OCI-LY1 (cell line): ENCODE results near the gene PRPF6.

Source experiments
- H2AFZ ChIP-seq: fragments of 200-600 bp; sonication (generic), shearing (Covaris generic); 2 replicates; pipeline ENCODE4 v1.6.0; 2014; ENCODE audit warnings: antibody characterized with exemption, mild to moderate bottlenecking, low read length
- H3F3A ChIP-seq: fragments of 200-600 bp; sonication (generic), shearing (Covaris generic); 2 replicates; pipeline ENCODE4 v1.6.0; 2014; ENCODE audit warnings: mild to moderate bottlenecking, antibody characterized with exemption, low read length, moderate library complexity; ENCODE audit not compliant: insufficient read depth
- H3K27ac ChIP-seq: fragments of 200-600 bp; sonication (generic); 2 replicates; pipeline ENCODE4 v1.5.1; 2014; ENCODE audit warnings: low read length, mixed run types, mild to moderate bottlenecking, low read depth; ENCODE audit not compliant: poor library complexity, severe bottlenecking
- H3K27me3 ChIP-seq: fragments of 200-600 bp; sonication (generic); 2 replicates; pipeline ENCODE4 v1.6.0; 2014; ENCODE audit warnings: antibody characterized with exemption, mild to moderate bottlenecking, low read length, moderate library complexity; ENCODE audit not compliant: insufficient read depth
- H3K36me3 ChIP-seq: fragments of 200-600 bp; sonication (generic); 2 replicates; pipeline ENCODE4 v1.6.1; 2014; ENCODE audit warnings: mild to moderate bottlenecking, antibody characterized with exemption, low read length, moderate library complexity, mixed read lengths; ENCODE audit not compliant: insufficient read depth
- H3K4me1 ChIP-seq: fragments of 200-600 bp; sonication (generic); 2 replicates; pipeline ENCODE4 v1.5.1; 2014; ENCODE audit warnings: mild to moderate bottlenecking, low read length, moderate library complexity; ENCODE audit not compliant: insufficient read depth, severe bottlenecking
- H3K4me2 ChIP-seq: fragments of 200-600 bp; sonication (generic), shearing (Covaris generic); 2 replicates; pipeline ENCODE4 v1.6.1; 2014; ENCODE audit warnings: low read length
- H3K4me3 ChIP-seq: fragments of 200-600 bp; sonication (generic); 2 replicates; pipeline ENCODE4 v1.5.1; 2014; ENCODE audit warnings: low read length, low read depth, mild to moderate bottlenecking, mixed read lengths; ENCODE audit not compliant: poor library complexity, severe bottlenecking
- H3K79me2 ChIP-seq: fragments of 200-600 bp; shearing (Covaris generic); 2 replicates; pipeline ENCODE4 v1.6.1; 2016; ENCODE audit warnings: mixed run types, low read length, mixed read lengths; ENCODE audit not compliant: insufficient read depth
- H3K9ac ChIP-seq: fragments of 200-600 bp; sonication (generic), shearing (Covaris generic); 2 replicates; pipeline ENCODE4 v1.6.1; 2014; ENCODE audit warnings: mild to moderate bottlenecking, low read length, mixed read lengths
- H3K9me2 ChIP-seq: fragments of 200-600 bp; sonication (generic), shearing (Covaris generic); 2 replicates; pipeline ENCODE4 v1.6.1; 2014; ENCODE audit warnings: low read depth, mild to moderate bottlenecking, low read length, mixed read lengths
- H3K9me3 ChIP-seq: fragments of 200-600 bp; shearing (Covaris generic); 2 replicates; pipeline ENCODE4 v1.6.1; 2014; ENCODE audit warnings: low read length, mixed read lengths
- H4K20me1 ChIP-seq: fragments of 200-600 bp; sonication (generic), shearing (Covaris generic); 2 replicates; pipeline ENCODE4 v1.6.0; 2016; ENCODE audit warnings: mild to moderate bottlenecking, low read length; ENCODE audit not compliant: insufficient read depth
- CTCF ChIP-seq: fragments of 200-600 bp; sonication (generic), shearing (Covaris generic); IDR thresholded peaks from 2 replicates; pipeline ENCODE4 v1.5.1; 2017; ENCODE audit warnings: mild to moderate bottlenecking, antibody characterized with exemption, low read length, moderate library complexity, mixed read lengths
- EZH2 ChIP-seq: fragments of 200-600 bp; sonication (generic), shearing (Covaris generic); IDR thresholded peaks from 2 replicates; pipeline ENCODE4 v1.8.0; 2017; ENCODE audit warnings: borderline replicate concordance, mixed run types, mild to moderate bottlenecking, antibody characterized with exemption, low read length, moderate library complexity, mixed read lengths

Gene PRPF6

GRCh38 chr20:64000906-64001305, 20.0 kb downstream of the PRPF6 start:
- H3K9me3 ChIP-seq = no peaks in the 10 kb centered on the region
- no peaks in the 10 kb centered on the region for H3K79me2 ChIP-seq
- H3K9ac ChIP-seq = no peak overlapping the region
- H3K9me2 ChIP-seq = no peaks in the 10 kb centered on the region
- H3K27ac ChIP-seq = no peak overlapping the region
- H4K20me1 ChIP-seq = no peaks in the 10 kb centered on the region
- no peak overlapping the region for H3K4me2 ChIP-seq
- no peak for TF ChIP-seq CTCF
- TF ChIP-seq EZH2 = no peak
- H2AFZ ChIP-seq = no peak overlapping the region
- no peak overlapping the region for H3K4me3 ChIP-seq
- H3K27me3 ChIP-seq = no peaks in the 10 kb centered on the region
- peaks cover 11% of the 10 kb centered on the region for H3K4me1 ChIP-seq
- H3K36me3 ChIP-seq = peaks cover 71% of the 10 kb centered on the region
- no peaks in the 10 kb centered on the region for H3F3A ChIP-seq

- H3K36me3 ChIP-seq = peaks cover 68% of the 10 kb centered on the region
- H3F3A ChIP-seq = no peaks in the 10 kb centered on the region
- H3K27ac ChIP-seq = peak overlapping the region; percentile 20
- H3K79me2 ChIP-seq = no peaks in the 10 kb centered on the region
- no peaks in the 10 kb centered on the region for H3K9me2 ChIP-seq
- H3K4me2 ChIP-seq = no peak overlapping the region
- H3K4me1 ChIP-seq = peaks cover 11% of the 10 kb centered on the region
- H2AFZ ChIP-seq = no peak overlapping the region
- no peak for TF ChIP-seq CTCF
- TF ChIP-seq EZH2 = no peak
- no peaks in the 10 kb centered on the region for H3K9me3 ChIP-seq
- H3K9ac ChIP-seq = no peak overlapping the region
- no peaks in the 10 kb centered on the region for H3K27me3 ChIP-seq
- H4K20me1 ChIP-seq = no peaks in the 10 kb centered on the region
- H3K4me3 ChIP-seq = no peak overlapping the region
These were observed 20.7 kb downstream of the PRPF6 start for GRCh38 chr20:64001607-64002011.

- Histone ChIP-seq H2AFZ (no peak overlapping the region), H3K36me3 (peaks cover 81% of the 10 kb centered on the region), H3K4me3 (no peak overlapping the region), H3K4me1 (peaks cover 11% of the 10 kb centered on the region), H3K4me2 (no peak overlapping the region), H4K20me1 (no peaks in the 10 kb centered on the region), H3K9ac (no peak overlapping the region), H3K79me2 (no peaks in the 10 kb centered on the region), H3K27ac (no peak overlapping the region), H3K9me2 (no peaks in the 10 kb centered on the region), H3K27me3 (no peaks in the 10 kb centered on the region), H3K9me3 (peaks cover 10% of the 10 kb centered on the region), H3F3A (no peaks in the 10 kb centered on the region)
- TF ChIP-seq CTCF (no peak), EZH2 (no peak)
These were observed 23.2 kb downstream of the PRPF6 start for GRCh38 chr20:64003960-64004725.
